H9 (cell line): ENCODE measurements around the gene FNDC8. TPM values are rescaled to one million over a fixed set of nuclear protein-coding genes. Genes with fewer than 3 reads are reported as not detected.

Experiments
- DNase-seq: peaks from one replicate; pipeline ENCODE4 v3.0.0-alpha.2; 2017
- H2AFZ ChIP-seq: one replicate; pipeline ENCODE4 v1.6.1; 2013; ENCODE audit warnings: mild to moderate bottlenecking, low read length, control low read depth, moderate library complexity
- H2AK5ac ChIP-seq: 2 replicates; pipeline ENCODE4 v1.6.1; 2013; ENCODE audit warnings: low read length, control low read depth, mixed read lengths; ENCODE audit not compliant: insufficient read length
- H2BK120ac ChIP-seq: one replicate; pipeline ENCODE4 v1.6.1; 2013; ENCODE audit warnings: low read depth, mild to moderate bottlenecking, low read length, control low read depth, inconsistent platforms; ENCODE audit not compliant: poor library complexity, severe bottlenecking
- H2BK12ac ChIP-seq: 2 replicates; pipeline ENCODE4 v1.6.1; 2013; ENCODE audit warnings: low read length, control low read depth, mixed read lengths, low read depth; ENCODE audit not compliant: insufficient read length
- H2BK15ac ChIP-seq: 2 replicates; pipeline ENCODE4 v1.6.1; 2013; ENCODE audit warnings: low read depth, low read length, control low read depth
- H2BK20ac ChIP-seq: one replicate; pipeline ENCODE4 v1.6.1; 2013; ENCODE audit warnings: low read depth, mild to moderate bottlenecking, low read length, control low read depth, inconsistent platforms; ENCODE audit not compliant: poor library complexity, severe bottlenecking
- H2BK5ac ChIP-seq: 2 replicates; pipeline ENCODE4 v1.6.1; 2013; ENCODE audit warnings: low read length, control low read depth, mixed read lengths; ENCODE audit not compliant: insufficient read length
- H3K14ac ChIP-seq: 2 replicates; pipeline ENCODE4 v1.6.1; 2013; ENCODE audit warnings: low read length, control low read depth; ENCODE audit not compliant: insufficient read depth
- H3K18ac ChIP-seq: 2 replicates; pipeline ENCODE4 v1.6.1; 2013; ENCODE audit warnings: low read depth, mild to moderate bottlenecking, mixed read lengths, low read length, control low read depth; ENCODE audit not compliant: insufficient read length
- H3K23ac ChIP-seq: 2 replicates; pipeline ENCODE4 v1.6.1; 2013; ENCODE audit warnings: low read length, control low read depth, mixed read lengths, low read depth; ENCODE audit not compliant: insufficient read length
- H3K23me2 ChIP-seq: 2 replicates; pipeline ENCODE4 v1.6.1; 2013; ENCODE audit warnings: low read depth, mild to moderate bottlenecking, mixed read lengths, low read length, control low read depth; ENCODE audit not compliant: insufficient read length, poor library complexity, severe bottlenecking
- H3K27ac ChIP-seq: 2 replicates; pipeline ENCODE4 v1.5.1; 2013; ENCODE audit warnings: low read length, control low read depth, mixed read lengths, low read depth; ENCODE audit not compliant: insufficient read length
- H3K27me3 ChIP-seq: 2 replicates; pipeline ENCODE4 v1.6.1; 2013; ENCODE audit warnings: low read length, control low read depth, inconsistent platforms; ENCODE audit not compliant: insufficient read depth
- H3K4ac ChIP-seq: 2 replicates; pipeline ENCODE4 v1.6.1; 2013; ENCODE audit warnings: low read depth, mild to moderate bottlenecking, control low read depth, inconsistent platforms, low read length, moderate library complexity
- H3K4me1 ChIP-seq: 2 replicates; pipeline ENCODE4 v1.6.1; 2013; ENCODE audit warnings: low read length, control low read depth, inconsistent platforms; ENCODE audit not compliant: insufficient read depth
- H3K4me2 ChIP-seq: 2 replicates; pipeline ENCODE4 v1.6.1; 2013; ENCODE audit warnings: low read length, control low read depth, mixed read lengths; ENCODE audit not compliant: insufficient read length, insufficient read depth
- H3K56ac ChIP-seq: 2 replicates; pipeline ENCODE4 v1.6.1; 2013; ENCODE audit warnings: low read depth, mild to moderate bottlenecking, mixed read lengths, low read length, control low read depth; ENCODE audit not compliant: insufficient read length
- H3K79me1 ChIP-seq: 2 replicates; pipeline ENCODE4 v1.6.1; 2013; ENCODE audit warnings: low read depth, mild to moderate bottlenecking, moderate library complexity, low read length, control low read depth, inconsistent platforms; ENCODE audit not compliant: insufficient read depth, poor library complexity, severe bottlenecking
- H3K79me2 ChIP-seq: 2 replicates; pipeline ENCODE4 v1.6.1; 2013; ENCODE audit warnings: low read length, control low read depth, inconsistent platforms; ENCODE audit not compliant: insufficient read depth
- H3K9ac ChIP-seq: 2 replicates; pipeline ENCODE4 v1.6.1; 2013; ENCODE audit warnings: low read length, control low read depth, mixed read lengths; ENCODE audit not compliant: insufficient read length; ENCODE audit errors: extremely low read depth
- H3K9me3 ChIP-seq: one replicate; pipeline ENCODE4 v1.6.1; 2013; ENCODE audit warnings: low read depth, low read length, inconsistent platforms; ENCODE audit not compliant: control insufficient read depth
- H3T11ph ChIP-seq: one replicate; pipeline ENCODE4 v1.6.1; 2013; ENCODE audit warnings: mild to moderate bottlenecking, low read length, control low read depth, inconsistent platforms
- H4K20me1 ChIP-seq: one replicate; pipeline ENCODE4 v1.6.1; 2013; ENCODE audit not compliant: control insufficient read depth, insufficient read length, insufficient read depth
- H4K5ac ChIP-seq: 2 replicates; pipeline ENCODE4 v1.6.1; 2013; ENCODE audit warnings: low read depth, mild to moderate bottlenecking, mixed read lengths, low read length, control low read depth; ENCODE audit not compliant: insufficient read length
- H4K8ac ChIP-seq: replicated peaks from 2 replicates; pipeline ENCODE4 v1.6.1; 2013; ENCODE audit warnings: low read length, control low read depth, mixed read lengths, low read depth; ENCODE audit not compliant: insufficient read length
- H4K91ac ChIP-seq: 2 replicates; pipeline ENCODE4 v1.6.1; 2013; ENCODE audit warnings: low read depth, mild to moderate bottlenecking, moderate library complexity, mixed read lengths, low read length, control low read depth; ENCODE audit not compliant: insufficient read length
- H3K27ac Mint-ChIP-seq, 3 experiments: 2 replicates in 2 of 3; 3 replicates in 1 of 3; pipeline ENCODE4 v1.8.0; 2020 to 2021; ENCODE audit warnings: mixed read lengths in 3 of 3, mild to moderate bottlenecking in 1 of 3, moderate library complexity in 1 of 3
- H3K27me3 Mint-ChIP-seq: 2 replicates; pipeline ENCODE4 v1.8.0; 2021; ENCODE audit warnings: low read depth, mild to moderate bottlenecking, moderate library complexity, mixed read lengths
- H3K36me3 Mint-ChIP-seq, 3 experiments: 2 replicates in 2 of 3; 3 replicates in 1 of 3; pipeline ENCODE4 v1.8.0; 2020 to 2021; ENCODE audit warnings: low read depth in 3 of 3, mixed read lengths in 3 of 3; ENCODE audit not compliant: insufficient read depth in 1 of 3
- H3K4me1 Mint-ChIP-seq, 2 experiments: 2 replicates each; pipeline ENCODE4 v1.8.0; 2020; ENCODE audit warnings: mixed read lengths in 2 of 2
- H3K4me3 Mint-ChIP-seq, 2 experiments: 2 replicates in 1 of 2; 3 replicates in 1 of 2; pipeline ENCODE4 v1.8.0; 2020 to 2021; ENCODE audit warnings: mild to moderate bottlenecking in 2 of 2, mixed read lengths in 2 of 2, moderate library complexity in 1 of 2
- H3K9me3 Mint-ChIP-seq, 2 experiments: 2 replicates in 1 of 2; 3 replicates in 1 of 2; pipeline ENCODE4 v1.8.0; 2020; ENCODE audit warnings: mild to moderate bottlenecking in 2 of 2, mixed read lengths in 2 of 2, moderate library complexity in 1 of 2
- CTCF ChIP-seq: fragments of 200-600 bp; sonication (generic); conservative IDR thresholded peaks from 3 replicates; pipeline ENCODE4 v1.8.0; 2021; ENCODE audit warnings: antibody characterized with exemption, mild to moderate bottlenecking
- WGBS: extraction: QIAGEN DNeasy Blood & Tissue Kit; methylation state at CpG from one replicate; pipeline ENCODE4 v1.1.7; 2013; ENCODE audit warnings: missing lambda C conversion rate, low lambda C conversion rate, mixed read lengths; ENCODE audit not compliant: insufficient read length; ENCODE audit errors: extremely low coverage; 5-methylcytosine and 5-hydroxymethylcytosine counted together
- total RNA-seq: library from RNA; stranded (reverse); gene quantifications from 2 replicates; pipeline ENCODE4 v1.2.1, GENCODE V29; 2021

The FNDC8 gene
- total RNA-seq, 1 experiment from 2014 or later: not detected

- Histone ChIP-seq H3K18ac (no peak overlapping the region), H3K14ac (no peak overlapping the region), H3K9me3 (no peaks in the 10 kb centered on the region), H2BK12ac (no peak overlapping the region), H3K27ac (no peak overlapping the region), H3K4ac (no peak overlapping the region), H2AK5ac (no peak overlapping the region), H3K9ac (no peak overlapping the region), H2BK5ac (no peak overlapping the region), H3K4me1 (no peaks in the 10 kb centered on the region), H3K79me2 (no peaks in the 10 kb centered on the region), H2BK120ac (no peak overlapping the region), H3T11ph (no peak overlapping the region), H3K4me2 (no peak overlapping the region), H2BK15ac (no peak overlapping the region), H4K8ac (no peak overlapping the region), H3K27me3 (no peaks in the 10 kb centered on the region), H3K23me2 (no peaks in the 10 kb centered on the region), H3K56ac (no peak overlapping the region), H3K79me1 (no peaks in the 10 kb centered on the region), H4K5ac (no peak overlapping the region), H2AFZ (no peak overlapping the region), H4K91ac (no peak overlapping the region), H2BK20ac (no peak overlapping the region), H3K23ac (no peak overlapping the region), H4K20me1 (no peaks in the 10 kb centered on the region)
- Mint-ChIP-seq H3K4me3 (no peak overlapping the region), H3K27me3 (peaks cover 7% of the 10 kb centered on the region), H3K9me3 (no peaks in the 10 kb centered on the region; a peak in 1 of 5 replicates), H3K4me1 (no peaks in the 10 kb centered on the region), H3K27ac (0 out of 7 replicates have a peak overlapping the region, but pooled peaks of 1 of the 3 experiments have one; percentile 48), H3K36me3 (peaks cover 39 to 54% (median 43%) of the 10 kb centered on the region in 3 experiments)
- DNase-seq: no peak
- no CpG with 5 or more reads among the region's 3 CpGs for WGBS
- TF ChIP-seq CTCF: no peak
Observed at GRCh38 chr17:35130392-35130791, 9.0 kb downstream of the FNDC8 start.
